COLO829 (cell line): ENCODE results near the gene PTPN2.

Experiments used
- DNase-seq: peaks from one replicate; pipeline ENCODE4 v3.0.0; 2012; ENCODE audit warnings: low spot score

Gene PTPN2

DNA sequence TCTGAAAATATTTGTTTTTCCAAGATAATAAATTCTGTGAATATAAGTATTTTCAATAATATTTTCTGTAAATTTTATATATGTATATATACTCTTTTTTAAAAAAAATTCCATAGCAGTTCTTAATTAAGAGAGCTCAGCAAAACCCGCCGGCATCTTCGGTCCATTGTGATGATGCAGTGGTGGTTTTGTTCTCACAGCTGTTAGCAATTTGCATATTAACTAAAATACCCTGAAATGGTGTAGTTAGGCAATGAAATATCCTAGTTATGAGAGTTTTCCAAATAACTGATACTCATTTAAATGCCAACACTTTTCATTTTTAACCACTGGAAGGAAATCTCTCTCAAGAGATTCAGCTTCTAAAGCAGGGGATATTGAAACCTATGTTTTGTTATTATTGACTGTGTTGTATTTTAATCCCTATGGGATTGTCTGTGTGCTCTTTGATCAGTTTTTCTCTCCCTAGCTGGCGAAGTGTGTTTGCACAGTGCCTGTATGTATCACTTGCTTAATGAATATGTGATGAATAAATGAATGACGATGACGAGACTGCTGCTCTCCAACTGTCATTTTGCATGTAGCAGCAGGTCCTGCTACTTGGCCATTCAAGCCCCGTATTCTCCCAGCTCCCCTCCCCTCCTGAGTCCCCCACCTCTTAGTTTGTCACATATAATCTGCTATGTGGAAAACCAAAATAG, 138.8 kb downstream of the PTPN2 start:
- no peak for DNase-seq

GRCh38 chr18:12744103-12744502, 139.9 kb downstream of the PTPN2 start:
- DNase-seq = peak; percentile 38

- no peak for DNase-seq
Measured at GRCh38 chr18:12742453-12742852, 141.6 kb downstream of the PTPN2 start.
